Astrocyte (in vitro differentiated cells and primary cell): Measurements from ENCODE around the gene SPESP1. TPM values are rescaled to one million over a fixed set of nuclear protein-coding genes. Genes with fewer than 3 reads are reported as not detected.

Experiments
- DNase-seq: peaks from one replicate; pipeline ENCODE4 v3.0.0-alpha.2; 2010; ENCODE audit warnings: low read depth
- FAIRE-seq: peaks from 2 replicates; lab custom pipeline; 2011; peaks lifted over from hg19 to GRCh38; lab: Jason Lieb, UNC
- H2AFZ ChIP-seq: 2 replicates; pipeline ENCODE4 v1.6.0; 2012; ENCODE audit warnings: low read depth, low read length, inconsistent platforms
- H3K27ac ChIP-seq: 2 replicates; pipeline ENCODE4 v1.5.1; 2011; ENCODE audit warnings: low read depth, low read length, inconsistent platforms
- H3K27me3 ChIP-seq: 2 replicates; pipeline ENCODE4 v1.6.0; 2011; ENCODE audit warnings: low read length, inconsistent platforms; ENCODE audit not compliant: insufficient read depth
- H3K36me3 ChIP-seq: 2 replicates; pipeline ENCODE4 v1.5.1; 2011; ENCODE audit warnings: low read length, inconsistent platforms; ENCODE audit not compliant: insufficient read depth
- H3K4me1 ChIP-seq: 2 replicates; pipeline ENCODE4 v1.5.1; 2011; ENCODE audit warnings: low read length, inconsistent platforms; ENCODE audit not compliant: insufficient read depth
- H3K4me2 ChIP-seq: 2 replicates; pipeline ENCODE4 v1.6.0; 2012; ENCODE audit warnings: low read length, inconsistent platforms
- H3K4me3 ChIP-seq: 2 replicates; pipeline ENCODE4 v1.5.1; 2011; ENCODE audit warnings: low read depth, mild to moderate bottlenecking, low read length, inconsistent platforms; ENCODE audit not compliant: insufficient read depth
- H3K79me2 ChIP-seq: 2 replicates; pipeline ENCODE4 v1.6.0; 2012; ENCODE audit warnings: mild to moderate bottlenecking, low read length, inconsistent platforms; ENCODE audit not compliant: insufficient read depth
- H3K9ac ChIP-seq: 2 replicates; pipeline ENCODE4 v1.6.0; 2012; ENCODE audit warnings: mild to moderate bottlenecking, low read length, inconsistent platforms
- H3K9me3 ChIP-seq: 2 replicates; pipeline ENCODE4 v1.5.1; 2012; ENCODE audit warnings: low read depth, mild to moderate bottlenecking, low read length, inconsistent platforms; ENCODE audit not compliant: insufficient read depth
- H4K20me1 ChIP-seq: 2 replicates; pipeline ENCODE4 v1.6.0; 2012; ENCODE audit warnings: low read length, inconsistent platforms; ENCODE audit not compliant: insufficient read depth
- H3K27ac Mint-ChIP-seq: one replicate; pipeline ENCODE4 v1.8.0; 2021; ENCODE audit warnings: mild to moderate bottlenecking, mixed read lengths; ENCODE audit not compliant: unreplicated experiment
- H3K27me3 Mint-ChIP-seq: one replicate; pipeline ENCODE4 v1.8.0; 2021; ENCODE audit warnings: low read depth, mixed read lengths; ENCODE audit not compliant: unreplicated experiment
- H3K36me3 Mint-ChIP-seq: one replicate; pipeline ENCODE4 v1.8.0; 2021; ENCODE audit warnings: low read depth, mixed read lengths; ENCODE audit not compliant: unreplicated experiment
- H3K4me1 Mint-ChIP-seq: one replicate; pipeline ENCODE4 v1.8.0; 2021; ENCODE audit warnings: low read depth, mixed read lengths; ENCODE audit not compliant: unreplicated experiment
- H3K4me3 Mint-ChIP-seq: one replicate; pipeline ENCODE4 v1.8.0; 2021; ENCODE audit warnings: mild to moderate bottlenecking, moderate library complexity, mixed read lengths; ENCODE audit not compliant: unreplicated experiment
- H3K9me3 Mint-ChIP-seq: one replicate; pipeline ENCODE4 v1.8.0; 2021; ENCODE audit warnings: mild to moderate bottlenecking, mixed read lengths; ENCODE audit not compliant: unreplicated experiment
- CTCF ChIP-seq: IDR thresholded peaks from 2 replicates; pipeline ENCODE4 v1.5.1; 2011; ENCODE audit warnings: low read depth, mild to moderate bottlenecking, inconsistent platforms, low read length, moderate library complexity; ENCODE audit not compliant: insufficient read depth
- EZH2 ChIP-seq: IDR thresholded peaks from 2 replicates; pipeline ENCODE4 v1.6.1; 2012; ENCODE audit warnings: mild to moderate bottlenecking, low read length, inconsistent platforms; ENCODE audit not compliant: insufficient read depth
- total RNA-seq: library from RNA; stranded (reverse); gene quantifications from 2 replicates; pipeline ENCODE4 v1.2.1, GENCODE V29; 2021

The SPESP1 gene
- total RNA-seq, 1 donor from 2014 or later = not detected

- TF ChIP-seq CTCF = no peak
- no peak for TF ChIP-seq EZH2
- no peak for FAIRE-seq
- no peaks in the 10 kb centered on the region for H3K9me3 Mint-ChIP-seq
Observed at GRCh38 chr15:68896178-68896577, 34.1 kb upstream of the SPESP1 start.

GRCh38 chr15:68897016-68897415 is 33.3 kb upstream of the SPESP1 start:
- no peak overlapping the region for H3K4me3 ChIP-seq
- no peak overlapping the region for H3K4me2 ChIP-seq
- Mint-ChIP-seq H3K4me1 (no peaks in the 10 kb centered on the region), H3K9me3 (no peaks in the 10 kb centered on the region), H3K36me3 (no peaks in the 10 kb centered on the region), H3K27ac (no peak overlapping the region), H3K4me3 (no peak overlapping the region), H3K27me3 (peaks cover 13% of the 10 kb centered on the region)
- TF ChIP-seq EZH2 = no peak
- no peak for TF ChIP-seq CTCF
- FAIRE-seq (no peak), DNase-seq (no peak)
- no peaks in the 10 kb centered on the region for H3K4me1 ChIP-seq
- H2AFZ ChIP-seq = no peak overlapping the region
- H3K27me3 ChIP-seq = peaks cover 16% of the 10 kb centered on the region
- H3K27ac ChIP-seq = no peak overlapping the region
- no peaks in the 10 kb centered on the region for H3K9me3 ChIP-seq
- no peaks in the 10 kb centered on the region for H3K79me2 ChIP-seq
- H4K20me1 ChIP-seq = no peaks in the 10 kb centered on the region
- no peaks in the 10 kb centered on the region for H3K36me3 ChIP-seq
- no peak overlapping the region for H3K9ac ChIP-seq

More at GRCh38 chr15:68896178-68896577, 34.1 kb upstream of the SPESP1 start:
- Mint-ChIP-seq H3K36me3 (no peaks in the 10 kb centered on the region), H3K4me3 (no peak overlapping the region), H3K27ac (no peak overlapping the region), H3K4me1 (no peaks in the 10 kb centered on the region), H3K27me3 (peaks cover 13% of the 10 kb centered on the region)
- no peaks in the 10 kb centered on the region for H3K4me1 ChIP-seq
- no peaks in the 10 kb centered on the region for H4K20me1 ChIP-seq
- no peak overlapping the region for H3K9ac ChIP-seq
- H3K27me3 ChIP-seq = peaks cover 16% of the 10 kb centered on the region
- H3K79me2 ChIP-seq = no peaks in the 10 kb centered on the region
- H3K4me2 ChIP-seq = no peak overlapping the region
- no peak for DNase-seq
- no peak overlapping the region for H2AFZ ChIP-seq
- no peak overlapping the region for H3K27ac ChIP-seq
- no peak overlapping the region for H3K4me3 ChIP-seq
- H3K36me3 ChIP-seq = no peaks in the 10 kb centered on the region
- H3K9me3 ChIP-seq = no peaks in the 10 kb centered on the region

- H3K27me3 Mint-ChIP-seq = peaks cover 15% of the 10 kb centered on the region
Observed at GRCh38 chr15:68900027-68900426, 30.3 kb upstream of the SPESP1 start.

More at GRCh38 chr15:68900027-68900426, 30.3 kb upstream of the SPESP1 start:
- Mint-ChIP-seq H3K27ac (no peak overlapping the region), H3K9me3 (no peaks in the 10 kb centered on the region), H3K36me3 (no peaks in the 10 kb centered on the region), H3K4me1 (no peaks in the 10 kb centered on the region), H3K4me3 (no peak overlapping the region)
- no peak overlapping the region for H3K4me3 ChIP-seq
- H3K27me3 ChIP-seq = peaks cover 20% of the 10 kb centered on the region
- H3K9ac ChIP-seq = no peak overlapping the region
- no peak overlapping the region for H3K4me2 ChIP-seq
- no peaks in the 10 kb centered on the region for H3K36me3 ChIP-seq
- no peak overlapping the region for H2AFZ ChIP-seq
- H3K4me1 ChIP-seq = no peaks in the 10 kb centered on the region
- TF ChIP-seq EZH2 (no peak), CTCF (no peak)
- H3K27ac ChIP-seq = no peak overlapping the region
- FAIRE-seq (no peak), DNase-seq (no peak)
- H4K20me1 ChIP-seq = no peaks in the 10 kb centered on the region
- no peaks in the 10 kb centered on the region for H3K9me3 ChIP-seq
- H3K79me2 ChIP-seq = no peaks in the 10 kb centered on the region
